Activated CD4-positive, alpha-beta T cell treated with anti-CD3 and anti-CD28 coated beads, Interleukin-2, amount 10 ng/mL, durations not matched to agents 24 days and 14 days (primary cell): ENCODE measurements around the gene CDC42SE2. TPM values are rescaled to one million over a fixed set of nuclear protein-coding genes. Genes with fewer than 3 reads are reported as not detected.
"Not testable (repeated sequence)": the region's sequence is repeated elsewhere in the genome, so short reads cannot be mapped to it uniquely, and the experiment has no call there.

Experiments used
- DNase-seq: peaks from one replicate; pipeline ENCODE4 v3.0.0; 2022
- H3K27ac Mint-ChIP-seq: one replicate; pipeline ENCODE4 v1.8.0; 2022; ENCODE audit warnings: mild to moderate bottlenecking, mixed read lengths
- H3K27me3 Mint-ChIP-seq: one replicate; pipeline ENCODE4 v1.8.0; 2022; ENCODE audit warnings: mixed read lengths
- H3K36me3 Mint-ChIP-seq: one replicate; pipeline ENCODE4 v1.8.0; 2022; ENCODE audit warnings: low read depth, mild to moderate bottlenecking, mixed read lengths
- H3K4me1 Mint-ChIP-seq: one replicate; pipeline ENCODE4 v1.8.0; 2021; ENCODE audit warnings: mixed read lengths
- H3K4me3 Mint-ChIP-seq: one replicate; pipeline ENCODE4 v1.8.0; 2022; ENCODE audit warnings: mild to moderate bottlenecking, moderate library complexity, mixed read lengths
- H3K9me3 Mint-ChIP-seq: one replicate; pipeline ENCODE4 v1.8.0; 2021; ENCODE audit warnings: mixed read lengths
- intact Hi-C: fragments of 100-400 bp; cut with micrococcal nuclease; formaldehyde crosslinking; loops from one replicate; pipeline ENCODE4 v1.15.1; 2023
- total RNA-seq: library from RNA; stranded (reverse); gene quantifications from 2 replicates; pipeline ENCODE4 v1.2.3, GENCODE V29; 2022

Gene CDC42SE2
- total RNA-seq, 1 donor from 2014 or later: 96.2 TPM

DNA sequence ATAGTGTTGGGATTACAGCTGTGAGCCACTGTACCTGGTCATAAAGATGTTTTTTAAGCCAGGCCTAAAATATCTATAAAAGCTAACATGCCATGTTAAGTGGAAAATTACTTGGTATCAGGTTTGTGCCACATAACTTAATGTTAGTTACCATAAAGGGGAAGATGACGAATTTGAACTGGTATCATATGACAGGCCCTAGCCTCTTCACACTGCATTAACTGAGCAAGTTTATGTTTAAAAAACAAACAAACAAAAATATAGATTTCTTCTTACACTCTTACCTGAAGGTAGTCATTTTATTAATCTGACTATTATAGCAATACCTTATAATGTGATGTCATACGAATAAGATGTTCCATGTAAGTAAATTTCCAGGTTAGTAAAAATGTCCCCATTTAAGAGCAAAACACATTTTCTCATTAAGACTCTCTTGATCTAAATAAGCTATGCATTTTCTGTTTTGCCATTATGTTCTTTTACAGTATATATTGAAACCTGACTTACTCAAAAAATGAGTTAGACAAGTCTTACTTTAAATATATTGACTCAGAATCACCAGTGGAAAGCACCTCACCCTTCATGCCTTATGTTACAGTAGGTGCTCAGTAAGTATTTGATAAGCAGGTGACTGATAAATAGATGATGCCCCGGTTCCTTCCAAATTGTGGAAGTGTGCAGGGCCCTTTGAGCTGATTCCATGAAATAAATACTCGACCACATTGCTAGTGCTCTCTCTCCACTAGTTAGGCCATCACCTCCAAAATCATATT lies 125.4 kb downstream of the CDC42SE2 start:
- peak; percentile 68 for DNase-seq
- H3K36me3 Mint-ChIP-seq: peaks cover 68% of the 10 kb centered on the region
- H3K4me1 Mint-ChIP-seq: peaks cover 65% of the 10 kb centered on the region
- H3K4me3 Mint-ChIP-seq: peak overlapping the region; percentile 45
- H3K27me3 Mint-ChIP-seq: no peaks in the 10 kb centered on the region
- peak overlapping the region; percentile 93 for H3K27ac Mint-ChIP-seq
- intact Hi-C loops: loop anchor here (1.0 kb wide), 1 partner anchor 10 kb away; no protein-coding TSS in a partner anchor
- H3K9me3 Mint-ChIP-seq: no peaks in the 10 kb centered on the region

DNA sequence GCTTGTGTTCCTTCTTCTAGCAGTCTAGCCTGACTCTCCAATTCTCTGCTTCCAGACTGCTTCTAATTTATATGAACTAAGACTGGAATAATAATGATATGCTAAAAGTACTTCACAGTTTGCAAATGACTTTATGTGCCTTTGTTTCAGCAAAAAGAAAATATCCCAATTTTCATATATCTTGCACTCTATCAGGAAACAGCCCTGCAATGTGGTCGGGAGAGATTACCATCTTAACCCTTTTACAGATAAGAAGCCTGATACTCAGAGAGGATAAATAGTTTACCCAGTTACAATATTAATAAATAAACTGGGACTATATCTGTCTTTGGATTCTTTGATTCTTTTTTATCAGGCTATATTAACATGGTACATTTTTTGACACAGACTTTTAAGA lies 126.0 kb downstream of the CDC42SE2 start:
- Mint-ChIP-seq H3K36me3 (peaks cover 68% of the 10 kb centered on the region), H3K4me1 (peaks cover 62% of the 10 kb centered on the region), H3K27me3 (no peaks in the 10 kb centered on the region), H3K4me3 (peak overlapping the region; percentile 3), H3K9me3 (no peaks in the 10 kb centered on the region), H3K27ac (peak overlapping the region; percentile 93)
- DNase-seq: no peak
- intact Hi-C loops: loop anchor here (1.0 to 10.0 kb wide), 2 partner anchors 11 to 325 kb away; no protein-coding TSS in a partner anchor

DNA sequence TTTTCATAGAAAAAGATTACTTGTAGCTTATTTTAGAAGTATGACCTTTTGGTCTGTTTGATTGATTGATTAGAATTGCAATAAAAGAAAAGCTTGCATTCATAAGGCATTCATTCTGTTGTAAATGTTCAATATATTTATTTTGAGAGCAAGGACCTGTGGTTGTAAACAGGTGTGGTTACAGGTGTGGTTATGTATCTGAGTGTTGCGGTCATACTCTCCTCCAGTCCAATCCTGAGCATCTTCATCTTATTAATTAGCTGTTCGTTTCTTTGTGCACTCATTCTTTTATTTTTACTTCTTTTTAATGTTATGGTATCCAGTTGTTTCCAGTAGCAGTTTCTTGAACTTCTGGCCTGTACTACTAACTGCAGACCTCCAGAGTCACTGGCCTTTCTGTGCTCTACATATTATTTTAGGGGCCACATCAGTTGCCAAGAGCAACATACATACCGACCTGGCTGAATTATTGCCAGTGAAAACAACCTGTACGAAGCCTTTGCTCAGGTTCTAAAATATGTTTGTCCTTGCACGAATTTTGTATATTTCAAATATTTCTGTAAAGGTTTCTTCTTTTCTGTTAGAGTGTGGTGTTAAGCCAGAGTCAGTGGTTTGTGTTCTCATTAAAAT lies 128.7 kb downstream of the CDC42SE2 start:
- Mint-ChIP-seq H3K27me3 (no peaks in the 10 kb centered on the region), H3K9me3 (no peaks in the 10 kb centered on the region), H3K4me3 (peak overlapping the region; percentile 70), H3K36me3 (peaks cover 70% of the 10 kb centered on the region), H3K27ac (peak overlapping the region; percentile 92), H3K4me1 (peaks cover 65% of the 10 kb centered on the region)
- DNase-seq: no peak
- intact Hi-C loops: loop anchor here (10.0 kb wide), 1 partner anchor 328 kb away; no protein-coding TSS in a partner anchor

DNA sequence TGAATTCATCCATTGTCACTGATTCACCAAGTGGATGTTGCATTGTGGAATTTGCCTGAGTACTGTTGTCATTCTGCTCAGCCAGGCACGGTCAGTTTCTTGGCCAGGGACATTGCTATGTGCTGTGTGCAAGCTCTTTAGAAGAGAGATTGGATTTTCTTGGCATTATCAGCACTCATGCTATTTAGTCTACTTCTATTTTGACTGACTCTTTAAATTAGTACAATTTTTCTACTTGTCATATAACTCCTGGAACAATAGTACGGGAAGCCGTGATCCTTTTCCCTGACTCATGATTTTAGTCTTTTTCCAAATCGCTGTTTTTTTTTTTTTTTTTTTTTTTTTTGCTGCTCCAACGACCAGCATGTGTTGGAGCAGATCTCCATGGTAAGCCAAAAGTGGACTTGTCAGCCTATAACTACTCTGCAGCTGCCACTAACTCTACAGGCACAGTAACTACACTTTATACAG lies 129.7 kb downstream of the CDC42SE2 start:
- H3K27ac Mint-ChIP-seq: peak overlapping the region; percentile 92

DNA sequence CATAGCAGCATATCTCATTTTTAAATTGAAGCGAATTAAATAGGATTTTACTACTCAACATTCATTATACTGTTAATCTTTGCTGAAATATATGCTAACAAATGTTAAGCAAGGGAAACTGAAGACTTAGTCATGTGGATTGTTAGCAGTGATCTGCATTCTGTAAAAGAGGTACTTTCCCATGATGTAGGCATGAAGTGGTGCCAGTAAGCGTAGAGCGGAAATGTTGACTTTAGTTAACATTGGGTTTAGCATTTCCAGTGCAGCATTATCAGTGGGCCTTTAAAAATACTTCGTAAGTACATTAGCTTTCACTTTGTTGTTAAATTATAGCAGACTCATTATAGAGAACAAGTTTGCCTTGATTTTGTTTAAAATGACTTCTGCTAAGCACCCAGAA lies 130.3 kb downstream of the CDC42SE2 start:
- H3K27ac Mint-ChIP-seq: peak overlapping the region; percentile 92
- intact Hi-C loops: loop anchor here (1.0 to 10.0 kb wide), 4 partner anchors 15 to 329 kb away; no protein-coding TSS in a partner anchor
- peaks cover 6% of the 10 kb centered on the region for H3K9me3 Mint-ChIP-seq
- H3K36me3 Mint-ChIP-seq: peaks cover 80% of the 10 kb centered on the region
- H3K4me3 Mint-ChIP-seq: peak overlapping the region; percentile 70
- H3K4me1 Mint-ChIP-seq: peaks cover 68% of the 10 kb centered on the region
- no peaks in the 10 kb centered on the region for H3K27me3 Mint-ChIP-seq
- DNase-seq: peak; percentile 88

More for the DNA sequence above, 129.7 kb downstream of the CDC42SE2 start:
- peaks cover 77% of the 10 kb centered on the region for H3K36me3 Mint-ChIP-seq
- no peak for DNase-seq
- intact Hi-C loops: loop anchor here (10.0 kb wide), 1 partner anchor 329 kb away; no protein-coding TSS in a partner anchor
- peaks cover 3% of the 10 kb centered on the region for H3K9me3 Mint-ChIP-seq
- no peaks in the 10 kb centered on the region for H3K27me3 Mint-ChIP-seq
- H3K4me1 Mint-ChIP-seq: peaks cover 68% of the 10 kb centered on the region
- peak overlapping the region; percentile 70 for H3K4me3 Mint-ChIP-seq

DNA sequence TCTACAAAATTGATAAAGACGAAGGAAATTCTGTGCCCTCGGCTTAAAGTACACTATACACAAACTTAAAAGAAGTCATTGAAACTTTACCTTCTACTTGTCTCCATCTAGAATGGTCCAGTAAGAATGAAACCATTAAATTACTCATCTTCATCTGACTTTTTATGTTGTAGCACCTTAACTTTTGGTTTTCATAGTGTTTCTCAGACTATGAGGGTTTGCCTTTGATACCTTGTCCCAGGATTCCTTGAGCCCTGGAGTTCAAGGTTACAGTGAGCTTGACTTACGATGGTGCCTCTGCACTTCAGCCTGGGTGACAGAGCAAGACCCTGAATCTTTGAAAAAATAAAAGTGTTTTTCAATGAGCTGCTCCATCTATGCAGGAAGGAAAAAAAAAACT lies 132.2 kb downstream of the CDC42SE2 start:
- H3K4me1 Mint-ChIP-seq: peaks cover 61% of the 10 kb centered on the region
- DNase-seq: peak; percentile 81
- no peaks in the 10 kb centered on the region for H3K27me3 Mint-ChIP-seq
- peak overlapping the region; percentile 69 for H3K4me3 Mint-ChIP-seq
- H3K27ac Mint-ChIP-seq: peak overlapping the region; percentile 93
- H3K36me3 Mint-ChIP-seq: peaks cover 80% of the 10 kb centered on the region
- H3K9me3 Mint-ChIP-seq: peaks cover 14% of the 10 kb centered on the region
- intact Hi-C loops: loop anchor here (1.0 to 10.0 kb wide), 3 partner anchors 18 to 331 kb away; no protein-coding TSS in a partner anchor

DNA sequence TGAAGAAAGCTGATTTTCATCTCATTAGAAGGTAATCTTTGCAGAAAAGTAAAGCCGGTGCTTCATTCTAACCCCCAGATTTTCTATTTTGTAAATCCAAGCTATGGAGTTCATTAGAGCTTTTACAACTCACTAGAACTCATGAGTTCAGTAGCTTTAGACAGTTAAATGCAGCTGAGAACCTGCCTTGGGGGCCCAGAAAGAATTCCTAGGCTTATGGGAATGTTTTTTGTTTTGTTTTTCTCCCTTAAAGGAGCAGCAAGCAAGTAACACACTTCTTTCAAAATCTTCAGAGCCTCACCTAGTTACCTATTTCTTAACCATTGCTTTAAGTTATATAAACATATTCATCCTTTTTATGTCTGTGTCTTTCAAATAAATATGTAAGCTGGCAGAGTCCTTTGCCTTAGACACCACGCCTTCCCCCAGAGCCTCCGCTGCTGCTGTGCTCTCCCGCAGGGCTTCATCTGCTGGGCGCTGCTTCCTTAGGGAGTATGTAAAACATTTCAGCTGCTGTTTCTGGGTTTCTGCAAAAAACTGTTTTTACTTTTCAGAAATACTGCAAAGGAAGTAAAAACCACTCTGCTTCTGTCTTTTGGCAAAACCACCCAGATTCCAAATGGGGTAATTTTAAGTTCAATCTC lies 132.9 kb downstream of the CDC42SE2 start:
- peaks cover 14% of the 10 kb centered on the region for H3K9me3 Mint-ChIP-seq
- H3K4me3 Mint-ChIP-seq: peak overlapping the region; percentile 69
- H3K36me3 Mint-ChIP-seq: peaks cover 80% of the 10 kb centered on the region
- H3K4me1 Mint-ChIP-seq: peaks cover 58% of the 10 kb centered on the region
- no peak for DNase-seq
- intact Hi-C loops: loop anchor here (1.0 to 10.0 kb wide), 3 partner anchors 18 to 332 kb away; no protein-coding TSS in a partner anchor
- no peaks in the 10 kb centered on the region for H3K27me3 Mint-ChIP-seq
- H3K27ac Mint-ChIP-seq: peak overlapping the region; percentile 93

DNA sequence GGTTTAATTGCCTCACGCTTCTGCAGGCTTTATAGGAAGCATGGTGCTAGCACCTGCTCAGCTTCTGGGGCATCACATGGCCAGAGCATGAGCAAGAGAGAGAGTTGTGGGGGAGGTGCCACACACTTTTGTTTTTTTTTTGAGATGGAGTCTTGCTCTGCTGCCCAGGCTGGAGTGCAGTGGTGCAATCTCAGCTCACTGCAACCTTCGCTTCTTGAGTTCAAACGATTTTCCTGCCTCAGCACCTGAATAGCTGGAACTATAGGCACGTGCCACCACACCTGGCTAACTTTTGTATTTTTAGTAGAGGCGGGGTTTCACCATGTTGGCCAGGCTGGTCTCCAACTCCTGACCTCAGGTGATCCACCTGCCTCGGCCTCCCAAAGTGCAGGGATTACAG lies 135.2 kb downstream of the CDC42SE2 start:
- DNase-seq, H3K27me3 Mint-ChIP-seq, H3K4me3 Mint-ChIP-seq: not testable (repeated sequence)
- H3K36me3 Mint-ChIP-seq: peaks cover 80% of the 10 kb centered on the region
- intact Hi-C loops: loop anchor here (5.0 to 10.0 kb wide), 2 partner anchors 42 to 334 kb away; no protein-coding TSS in a partner anchor
- peaks cover 29% of the 10 kb centered on the region for H3K9me3 Mint-ChIP-seq
- H3K27ac Mint-ChIP-seq: peak overlapping the region; percentile 48
- H3K4me1 Mint-ChIP-seq: peaks cover 38% of the 10 kb centered on the region

DNA sequence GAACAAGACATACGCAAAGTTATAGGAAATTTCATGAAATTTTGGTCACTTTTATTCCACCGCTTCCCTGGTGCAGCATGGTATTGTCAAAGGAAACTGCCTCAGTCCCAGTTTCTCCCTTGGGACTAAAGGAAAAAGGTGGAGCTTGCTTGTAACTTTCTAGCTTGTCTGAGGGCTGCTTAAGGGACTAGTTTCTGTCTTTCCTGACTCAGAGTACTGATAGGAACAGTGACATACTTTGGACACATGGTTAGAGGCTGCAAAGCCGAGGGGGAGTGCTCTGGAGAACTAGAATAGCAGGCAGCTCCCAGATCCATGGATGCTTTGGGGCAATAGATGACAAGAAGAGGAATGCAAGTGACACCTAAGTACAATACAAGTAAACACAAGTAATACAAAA lies 136.7 kb downstream of the CDC42SE2 start:
- intact Hi-C loops: no loop called here
- peak overlapping the region; percentile 78 for H3K27ac Mint-ChIP-seq
- H3K4me1 Mint-ChIP-seq: peaks cover 29% of the 10 kb centered on the region
- H3K36me3 Mint-ChIP-seq: peaks cover 84% of the 10 kb centered on the region
- no peak overlapping the region for H3K4me3 Mint-ChIP-seq
- H3K27me3 Mint-ChIP-seq: no peaks in the 10 kb centered on the region
- peaks cover 29% of the 10 kb centered on the region for H3K9me3 Mint-ChIP-seq
- DNase-seq: no peak

DNA sequence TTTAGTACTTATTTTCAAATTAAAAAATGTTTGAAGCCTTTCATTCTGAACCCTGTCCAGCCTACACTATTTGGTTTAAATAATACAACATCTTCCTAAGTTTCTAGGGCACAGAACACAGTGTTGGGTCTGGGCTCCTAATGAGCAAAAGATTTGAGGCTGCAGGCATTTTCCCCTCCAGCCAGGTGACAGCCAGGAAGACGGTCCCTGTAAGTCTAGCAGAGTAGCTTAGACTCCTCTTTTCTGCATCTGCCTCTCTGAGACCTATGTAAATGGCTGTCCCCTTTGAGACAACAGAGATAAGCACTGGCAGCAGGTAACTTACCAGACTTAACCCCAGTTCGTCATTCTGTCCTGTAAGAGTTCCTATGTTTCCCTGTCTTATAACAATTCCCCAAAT lies 141.8 kb downstream of the CDC42SE2 start:
- H3K36me3 Mint-ChIP-seq: peaks cover 81% of the 10 kb centered on the region
- H3K27ac Mint-ChIP-seq: no peak overlapping the region

DNA sequence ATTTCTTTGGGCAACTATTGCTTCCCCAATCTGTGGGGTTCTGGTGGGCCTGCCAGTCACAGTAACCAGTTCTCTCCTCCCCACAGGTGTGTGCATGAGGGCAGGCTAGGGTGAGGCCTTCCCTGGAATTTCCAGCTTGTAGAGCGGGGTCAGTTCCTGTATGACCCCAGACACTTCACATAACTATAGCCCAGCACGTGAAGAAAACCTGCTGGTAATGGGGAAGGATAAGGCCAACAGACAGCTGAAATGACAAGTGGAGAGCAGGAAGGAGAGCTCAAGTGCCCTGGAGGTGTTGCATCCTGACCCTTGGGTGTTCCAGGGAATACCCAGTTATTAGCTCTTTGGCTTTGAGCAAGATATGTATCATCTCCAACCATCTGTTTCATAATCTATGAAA lies 142.2 kb downstream of the CDC42SE2 start:
- Mint-ChIP-seq H3K27ac (no peak overlapping the region), H3K4me3 (no peak overlapping the region), H3K4me1 (peaks cover 7% of the 10 kb centered on the region), H3K36me3 (peaks cover 80% of the 10 kb centered on the region), H3K27me3 (no peaks in the 10 kb centered on the region), H3K9me3 (peaks cover 34% of the 10 kb centered on the region)
- intact Hi-C loops: no loop called here
- DNase-seq: peak; percentile 58

More for the DNA sequence above, 141.8 kb downstream of the CDC42SE2 start:
- Mint-ChIP-seq H3K9me3 (peaks cover 35% of the 10 kb centered on the region), H3K27me3 (no peaks in the 10 kb centered on the region), H3K4me1 (peaks cover 8% of the 10 kb centered on the region), H3K4me3 (no peak overlapping the region)
- peak; percentile 55 for DNase-seq
- intact Hi-C loops: no loop called here

DNA sequence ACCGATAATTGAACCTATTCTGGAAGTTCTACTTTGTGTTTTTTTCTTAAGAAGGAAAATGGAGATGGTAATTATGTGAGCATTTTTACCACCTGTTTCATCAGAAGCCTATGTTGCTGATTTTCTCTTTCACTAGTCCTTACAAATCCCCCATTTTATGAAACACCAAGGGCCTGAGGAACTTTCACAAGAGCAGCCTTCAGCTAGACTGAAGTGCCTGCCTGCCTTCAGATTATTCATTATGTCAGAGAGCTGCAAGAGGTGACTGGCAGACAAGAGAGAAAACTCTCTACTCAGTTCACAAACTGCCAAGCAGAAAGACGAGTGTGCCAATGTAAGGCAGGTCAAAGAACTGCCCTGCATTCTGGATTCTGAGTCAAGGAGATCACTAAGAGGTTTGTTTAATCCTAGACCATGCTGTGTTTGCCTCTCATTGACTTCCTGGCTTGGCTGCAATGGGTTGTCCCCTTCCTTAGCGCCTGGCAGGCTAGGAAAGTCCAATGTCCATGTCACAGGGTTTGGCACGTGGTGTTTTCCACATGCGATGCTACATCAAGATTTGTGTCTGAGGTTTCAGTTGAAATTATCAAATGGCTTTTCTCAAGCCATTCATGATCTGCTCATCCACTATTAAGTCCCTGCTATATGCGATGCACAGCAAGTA lies 143.3 kb downstream of the CDC42SE2 start:
- peak overlapping the region; percentile 45 for H3K27ac Mint-ChIP-seq
- H3K4me3 Mint-ChIP-seq: no peak overlapping the region

More for the DNA sequence above, 143.3 kb downstream of the CDC42SE2 start:
- intact Hi-C loops: no loop called here
- Mint-ChIP-seq H3K9me3 (peaks cover 34% of the 10 kb centered on the region), H3K27me3 (no peaks in the 10 kb centered on the region), H3K4me1 (peaks cover 7% of the 10 kb centered on the region), H3K36me3 (peaks cover 77% of the 10 kb centered on the region)
- peak; percentile 54 for DNase-seq
